Effector CD8-positive, alpha-beta T cell (primary cell): Measurements from ENCODE around the gene PIP4P1.

Source experiments
- DNase-seq: peaks from one replicate; lab custom pipeline; 2025; lab: John Stamatoyannopoulos, UW

Gene PIP4P1

GRCh38 chr14:20435582-20436362 lies 25.5 kb downstream of the PIP4P1 start, which contains the start of gene KLHL33:
Gene KLHL33 (minus strand): TSS chr14:20436166. CDS start chr14:20435811, 355 bp downstream.
- no peak for DNase-seq

- no peak for DNase-seq
Observed at GRCh38 chr14:20434701-20435581, 26.3 kb downstream of the PIP4P1 start.

DNA sequence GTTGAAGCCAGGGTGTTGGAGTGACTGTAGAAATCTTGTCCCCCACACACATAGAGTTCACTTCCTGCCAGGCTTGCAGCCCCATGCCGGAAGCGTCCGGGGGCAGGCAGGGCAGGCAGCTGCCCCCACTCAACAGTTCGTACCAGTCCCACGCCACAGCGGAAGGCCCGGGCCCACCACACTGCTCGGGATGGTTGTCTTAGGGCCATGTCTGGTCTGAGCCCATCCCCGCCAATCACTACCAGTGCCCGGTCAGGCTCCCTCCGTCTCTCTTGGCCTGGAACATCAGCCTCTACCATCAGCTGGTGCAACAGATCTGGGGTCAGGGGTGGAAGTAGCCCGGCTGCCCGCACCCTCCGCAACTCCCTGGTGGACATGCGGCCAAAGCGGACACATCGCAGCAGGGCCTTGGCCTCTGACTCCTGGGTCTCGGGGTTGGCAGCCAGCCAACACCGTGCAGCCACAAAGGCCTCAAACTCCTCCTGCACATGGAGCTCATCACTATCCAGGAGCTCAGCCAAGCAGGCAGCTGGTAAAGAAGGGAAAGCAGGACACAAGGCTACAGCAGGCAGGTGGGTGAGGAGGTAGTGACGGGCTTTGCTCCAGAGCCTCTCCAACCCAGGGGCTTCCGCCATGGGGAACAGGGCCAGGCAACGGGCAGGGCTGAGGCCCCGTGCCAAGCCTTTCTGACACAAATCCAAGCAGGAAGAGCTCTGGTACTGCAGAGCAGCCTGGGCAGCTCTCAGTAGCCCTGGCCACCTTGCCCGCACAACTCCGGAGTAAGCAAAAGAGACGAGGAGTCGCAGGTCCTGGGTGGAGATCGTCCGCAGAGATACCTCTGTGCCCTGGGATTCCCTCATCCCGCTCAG lies 31.2 kb downstream of the PIP4P1 start:
- no peak for DNase-seq

DNA sequence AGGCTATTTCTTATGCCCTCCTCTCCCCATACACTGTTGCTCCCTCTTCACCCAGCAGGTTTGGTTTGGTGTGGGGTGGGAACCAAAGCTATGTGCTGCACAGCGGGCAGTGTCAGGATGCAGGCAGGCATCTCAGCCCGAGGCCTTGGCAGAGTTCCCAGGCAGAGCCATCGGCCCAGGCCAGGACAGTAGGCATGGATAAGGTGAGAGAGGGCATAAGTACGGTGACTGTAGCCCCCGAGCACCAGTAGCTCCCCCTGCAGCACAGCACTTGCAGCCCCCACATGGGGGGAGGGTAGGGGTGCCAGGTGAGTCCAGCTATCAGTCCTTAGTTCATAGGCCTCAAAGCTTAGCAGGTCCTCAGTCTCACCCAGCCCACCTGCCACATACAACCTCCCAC lies 32.4 kb downstream of the PIP4P1 start:
- DNase-seq = no peak

DNA sequence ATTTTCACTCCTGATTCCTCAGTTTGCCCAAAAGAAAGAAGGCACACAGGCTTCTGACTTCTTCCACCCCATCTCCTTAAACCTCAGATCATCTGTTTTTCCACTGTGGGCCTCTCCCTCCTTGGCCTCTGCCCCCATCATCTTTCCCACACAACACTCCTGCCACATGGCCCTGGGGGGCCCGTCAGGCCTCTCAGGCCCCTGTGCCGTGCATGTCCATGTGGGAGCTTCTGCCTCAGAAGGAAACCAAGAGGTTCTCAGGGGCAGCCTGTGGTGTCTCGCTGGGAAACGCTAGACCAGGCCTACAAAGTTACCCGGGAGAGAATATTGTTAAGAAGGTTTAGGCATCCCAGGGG lies 33.2 kb downstream of the PIP4P1 start:
- DNase-seq = no peak

DNA sequence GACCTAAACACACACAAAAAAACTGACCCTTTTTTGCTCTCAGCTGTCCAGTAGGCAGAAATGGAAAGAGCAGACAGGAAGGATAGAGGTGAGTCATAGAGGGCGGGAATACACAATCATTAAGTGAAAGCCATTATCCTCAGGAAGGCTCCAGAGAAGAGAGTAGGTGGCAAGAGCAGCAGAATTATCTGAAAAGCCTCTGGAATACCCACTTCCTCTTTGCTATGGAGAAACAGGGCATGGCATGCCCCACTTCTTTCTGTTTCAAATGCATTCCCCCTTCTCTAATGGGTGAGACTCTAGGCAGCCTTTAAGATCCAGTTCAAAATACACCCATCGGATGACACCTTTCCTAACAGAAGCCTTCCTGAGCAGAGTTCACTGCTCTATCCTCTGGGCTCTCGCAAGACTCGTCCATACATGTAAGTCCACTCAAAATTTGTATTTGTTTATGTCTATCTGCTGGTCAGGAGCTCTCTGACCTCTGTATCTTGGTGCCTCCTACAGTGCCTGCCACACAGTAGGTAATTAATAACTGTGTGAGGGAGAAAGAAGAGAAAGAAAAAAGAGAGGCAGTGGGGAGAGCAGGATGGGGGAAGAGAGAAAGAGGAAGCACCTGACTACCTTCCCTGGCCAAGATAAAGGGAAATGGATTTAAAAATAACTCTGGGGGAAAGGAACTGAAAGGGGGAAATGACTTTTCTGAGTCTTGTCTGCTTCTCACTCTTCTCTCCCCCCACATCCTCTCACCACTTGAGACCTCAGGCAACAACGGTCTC lies 33.8 kb downstream of the PIP4P1 start:
- no peak for DNase-seq

GRCh38 chr14:20424851-20425250 lies 36.4 kb downstream of the PIP4P1 start:
- no peak for DNase-seq

- DNase-seq = no peak
Observed at GRCh38 chr14:20422886-20423285, 38.3 kb downstream of the PIP4P1 start.

DNA sequence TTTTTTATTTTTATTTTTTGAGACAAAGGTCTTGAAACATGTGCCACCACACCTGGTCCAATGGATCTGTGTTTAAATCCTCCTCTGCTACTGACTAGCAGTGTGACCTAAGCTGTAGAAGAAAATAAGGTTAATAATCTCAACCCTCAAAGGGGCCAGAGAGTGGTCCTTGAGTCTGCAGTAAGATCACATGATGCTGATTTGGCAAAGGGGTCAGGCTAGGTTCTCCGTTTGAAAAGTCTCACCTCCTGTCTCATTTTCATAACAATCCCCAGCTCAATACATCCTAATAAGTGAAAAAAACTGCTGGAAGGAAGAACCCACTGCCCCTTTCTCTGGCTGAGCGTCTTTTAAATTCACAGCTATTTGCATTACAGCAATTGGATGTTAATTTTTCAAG lies 40.0 kb downstream of the PIP4P1 start:
- DNase-seq = no peak

- no peak for DNase-seq
Observed at GRCh38 chr14:20419419-20419818, 41.8 kb downstream of the PIP4P1 start.

DNA sequence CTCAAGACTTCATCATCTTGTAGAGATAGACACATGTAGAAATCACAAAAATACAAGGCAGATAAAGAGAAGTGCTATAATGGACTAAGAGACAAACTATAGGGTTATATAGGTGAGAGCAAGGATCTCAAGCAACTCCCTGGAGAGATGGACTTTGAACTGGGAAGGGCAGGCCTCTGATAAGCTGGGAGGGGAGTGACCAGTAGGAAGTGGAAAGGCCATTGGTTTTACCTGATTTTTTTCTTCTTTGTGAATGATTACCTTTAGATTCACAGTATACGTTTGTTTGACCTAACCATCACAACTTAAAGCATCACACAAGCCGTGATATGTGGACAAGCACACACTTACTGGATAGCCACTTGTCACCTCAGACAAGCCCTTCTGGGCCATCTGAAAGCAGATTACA lies 42.7 kb downstream of the PIP4P1 start:
- DNase-seq = no peak

GRCh38 chr14:20417250-20418186 lies 43.7 kb downstream of the PIP4P1 start:
- no peak for DNase-seq

DNA sequence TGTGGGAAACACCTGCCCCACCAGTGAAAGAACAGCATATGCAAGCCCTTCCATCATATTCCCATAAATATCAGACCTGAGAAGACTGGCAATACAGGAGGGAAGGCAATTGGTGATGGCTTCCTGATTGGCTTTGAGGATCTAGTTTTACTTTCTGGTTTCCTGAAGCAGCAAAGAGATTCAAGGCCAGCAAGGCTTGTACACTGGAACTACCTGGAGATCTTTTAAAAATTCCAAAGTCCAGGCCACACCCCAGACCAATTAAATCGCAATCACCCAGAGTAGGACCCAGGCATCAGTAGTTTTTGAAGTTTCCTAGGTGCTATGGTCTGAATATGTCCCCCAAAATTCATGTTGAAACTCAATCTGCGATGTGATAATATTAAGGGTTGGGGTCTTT lies 45.0 kb downstream of the PIP4P1 start:
- no peak for DNase-seq

DNA sequence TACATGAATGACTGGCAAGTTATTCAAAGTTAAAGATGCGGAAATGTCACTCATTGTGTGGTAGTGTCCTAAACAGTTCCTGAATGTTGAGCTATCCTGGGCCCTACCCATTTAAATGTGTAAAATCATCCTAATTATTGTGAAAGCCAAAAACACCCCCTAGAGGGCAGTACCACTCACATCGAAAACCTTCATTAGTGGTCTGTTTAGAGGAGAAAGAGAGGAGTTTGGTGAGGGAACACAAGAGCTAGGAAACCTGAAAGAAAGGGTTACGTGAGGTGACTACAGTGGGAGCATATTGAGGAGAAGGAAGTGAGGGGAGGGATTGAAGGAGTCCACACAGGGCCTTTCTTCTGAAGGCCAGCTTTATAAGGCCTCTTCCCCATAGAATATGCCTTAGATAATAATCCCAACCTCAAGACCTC lies 45.4 kb downstream of the PIP4P1 start:
- DNase-seq = no peak

GRCh38 chr14:20413744-20414082 lies 47.5 kb downstream of the PIP4P1 start:
- DNase-seq = no peak

GRCh38 chr14:20412876-20413743 lies 48.1 kb downstream of the PIP4P1 start, which contains the start of gene TEP1:
Gene TEP1 (minus strand): TSS chr14:20413501. CDS start chr14:20408439, 5,062 bp downstream.
- peak; percentile 50 for DNase-seq

DNA sequence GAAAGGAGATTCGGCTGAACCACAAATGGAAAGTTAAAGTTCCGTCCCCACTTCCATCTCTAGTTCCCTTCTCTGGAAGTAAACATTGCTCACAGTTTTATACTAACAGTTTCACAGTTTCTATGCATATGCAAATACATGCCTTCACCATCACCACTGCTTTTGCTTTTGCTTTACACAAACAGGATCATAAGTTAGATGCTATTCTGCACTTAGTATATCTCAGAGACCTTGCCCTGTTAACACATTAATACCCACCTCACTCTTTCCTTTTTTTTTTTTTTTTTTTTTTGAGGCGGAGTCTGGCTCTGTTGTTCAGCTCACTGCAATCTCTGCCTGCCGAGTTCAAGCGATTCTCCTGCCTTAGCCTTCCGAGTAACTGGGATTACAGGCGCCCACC lies 48.8 kb downstream of the PIP4P1 start:
- DNase-seq = no peak

- no peak for DNase-seq
Observed at GRCh38 chr14:20409226-20409625, 52.0 kb downstream of the PIP4P1 start.
